Spleen (tissue), 7 donors: Measurements from ENCODE around the gene NEBL.

Experiments
- CTCF ChIP-seq, 11 experiments: fragments of 200-600 bp in 7 of 11; fragments of 450-650 bp in 4 of 11; sonication (generic) in 4 of 11; IDR thresholded peaks in 8 of 11; conservative IDR thresholded peaks in 3 of 11; 1 replicate in 7 of 11; 2 replicates in 4 of 11; pipeline versions ENCODE4 v1.4.0 to v1.8.0; 2016 to 2021; ENCODE audit warnings: antibody characterized with exemption in 11 of 11, inconsistent platforms in 4 of 11, mild to moderate bottlenecking in 1 of 11
- POLR2AphosphoS5 ChIP-seq, 3 donors: sonication (generic); formaldehyde crosslinking; IDR thresholded peaks; one replicate each; pipeline ENCODE4 v1.5.1; 2017; ENCODE audit warnings: antibody characterized with exemption in 3 of 3
- donor health status: DM: no; HTN: no; CAD: no; lungs with moderate emphysema.
- donor health status: DM: no; HTN: no; CAD: no.
- donor health status: DM: no; HTN: no; CAD: no.

GRCh38 chr10:20945546-20946332, 48.6 kb upstream of the NEBL start:
- no peak for TF ChIP-seq CTCF (IDR thresholded peaks at IDR 0.05 in 8 of 11, conservative IDR thresholded peaks at IDR 0.05 in 3 of 11)
- no peak for TF ChIP-seq POLR2AphosphoS5 (IDR thresholded peaks at IDR 0.05)
